ENCODE measurements around the gene AUTS2. TPM values are rescaled to one million over a fixed set of nuclear protein-coding genes. Genes with fewer than 3 reads are reported as not detected.

Gene AUTS2
- total RNA-seq, 1 experiment from 2014 or later, result 2.5 TPM

- intact Hi-C loops (cut with micrococcal nuclease; ENCODE audit: unreplicated experiment), result no loop called here
- in situ Hi-C loops (cut with HindIII; ENCODE audit: low pct_unique_long_range_greater_than_20kb, low sequenced_read_pairs), result no loop called here
These were observed 137.3 kb downstream of the AUTS2 start for GRCh38 chr7:69735582-69735981.

DNA sequence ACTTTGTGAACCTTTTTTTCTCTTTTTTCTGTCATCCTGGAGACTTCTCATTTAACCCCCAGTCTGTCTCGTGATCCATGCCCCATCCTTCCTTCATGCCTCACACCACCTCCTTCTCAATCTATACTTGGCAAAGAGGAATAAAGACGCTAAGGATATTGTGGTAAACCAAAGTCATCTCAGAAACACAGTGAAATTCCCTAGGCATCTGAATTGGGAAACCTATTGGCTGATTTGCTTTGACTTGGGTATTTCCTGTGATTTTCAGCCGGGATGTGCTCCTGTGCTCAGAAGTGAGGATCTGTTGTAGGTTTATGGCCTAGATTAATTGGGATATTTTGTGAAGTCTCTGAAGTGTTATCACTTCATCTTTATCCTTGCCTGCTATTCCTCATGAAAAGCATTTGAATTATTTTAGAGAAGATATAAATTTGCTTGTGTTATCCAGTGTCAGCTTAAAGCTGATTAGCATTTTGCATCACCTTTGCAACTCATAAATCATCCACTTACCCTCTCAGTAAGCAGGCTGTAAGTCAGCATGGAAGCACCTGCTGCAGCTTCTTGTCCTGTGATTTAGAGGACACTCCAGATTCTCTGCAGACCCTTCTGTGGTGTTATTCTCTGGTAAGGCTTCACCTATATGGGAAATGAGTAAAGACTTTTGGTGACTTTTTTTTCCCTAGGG lies 138.0 kb downstream of the AUTS2 start:
- TF ChIP-seq REST (IDR thresholded peaks at IDR 0.05; ENCODE audit: insufficient read depth in 1 of 2, low read depth in 2 of 2, low read length in 1 of 2) (no peak), TCF7L2 (IDR thresholded peaks at IDR 0.05; ENCODE audit: low read depth, low read length) (no peak), SIN3A (IDR thresholded peaks at IDR 0.05; ENCODE audit: borderline replicate concordance, insufficient read depth, low read depth, low read length) (no peak), POLR2AphosphoS5 (IDR thresholded peaks at IDR 0.05; ENCODE audit: low read depth, low read length) (no peak)
- TF ChIP-seq, protein P1, sequence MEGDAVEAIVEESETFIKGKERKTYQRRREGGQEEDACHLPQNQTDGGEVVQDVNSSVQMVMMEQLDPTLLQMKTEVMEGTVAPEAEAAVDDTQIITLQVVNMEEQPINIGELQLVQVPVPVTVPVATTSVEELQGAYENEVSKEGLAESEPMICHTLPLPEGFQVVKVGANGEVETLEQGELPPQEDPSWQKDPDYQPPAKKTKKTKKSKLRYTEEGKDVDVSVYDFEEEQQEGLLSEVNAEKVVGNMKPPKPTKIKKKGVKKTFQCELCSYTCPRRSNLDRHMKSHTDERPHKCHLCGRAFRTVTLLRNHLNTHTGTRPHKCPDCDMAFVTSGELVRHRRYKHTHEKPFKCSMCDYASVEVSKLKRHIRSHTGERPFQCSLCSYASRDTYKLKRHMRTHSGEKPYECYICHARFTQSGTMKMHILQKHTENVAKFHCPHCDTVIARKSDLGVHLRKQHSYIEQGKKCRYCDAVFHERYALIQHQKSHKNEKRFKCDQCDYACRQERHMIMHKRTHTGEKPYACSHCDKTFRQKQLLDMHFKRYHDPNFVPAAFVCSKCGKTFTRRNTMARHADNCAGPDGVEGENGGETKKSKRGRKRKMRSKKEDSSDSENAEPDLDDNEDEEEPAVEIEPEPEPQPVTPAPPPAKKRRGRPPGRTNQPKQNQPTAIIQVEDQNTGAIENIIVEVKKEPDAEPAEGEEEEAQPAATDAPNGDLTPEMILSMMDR (IDR thresholded peaks at IDR 0.05), result no peak
- H3K36me3 ChIP-seq (ENCODE audit: control insufficient read depth, insufficient read depth, low read length), result no peaks in the 10 kb centered on the region
- ATAC-seq (no peak), DNase-seq (ENCODE audit: low read depth, low spot score) (no peak)
- ChIA-PET POLR2A (no interaction called here), CTCF (no interaction called here)
- intact Hi-C loops (cut with micrococcal nuclease; ENCODE audit: unreplicated experiment), result no loop called here
- no peak overlapping the region for H3K4me3 ChIP-seq (ENCODE audit: low read depth in 2 of 2, low read length in 2 of 2)
- no peaks in the 10 kb centered on the region for H3K9me3 ChIP-seq (ENCODE audit: control insufficient read depth, insufficient read depth, low read depth, low read length)
- BruUV-seq (replicated peaks), result no TSS peak
- no peaks in the 10 kb centered on the region for H3K27me3 ChIP-seq (ENCODE audit: control insufficient read depth, insufficient read depth, low read length)
- H3K27ac ChIP-seq (ENCODE audit: low read length), result no peak overlapping the region
- in situ Hi-C loops (cut with HindIII; ENCODE audit: low pct_unique_long_range_greater_than_20kb, low sequenced_read_pairs), result no loop called here
- H3K4me1 ChIP-seq (ENCODE audit: control insufficient read depth, insufficient read depth, low read length), result no peaks in the 10 kb centered on the region; the same call in 1 of the 2 replicates

More at GRCh38 chr7:69735582-69735981, 137.3 kb downstream of the AUTS2 start:
- Histone ChIP-seq H3K4me3 (ENCODE audit: low read depth in 2 of 2, low read length in 2 of 2) (no peak overlapping the region), H3K36me3 (ENCODE audit: control insufficient read depth, insufficient read depth, low read length) (no peaks in the 10 kb centered on the region), H3K27ac (ENCODE audit: low read length) (no peak overlapping the region), H3K4me1 (ENCODE audit: control insufficient read depth, insufficient read depth, low read length) (no peaks in the 10 kb centered on the region; the same call in 1 of the 2 replicates), H3K9me3 (ENCODE audit: control insufficient read depth, insufficient read depth, low read depth, low read length) (no peaks in the 10 kb centered on the region), H3K27me3 (ENCODE audit: control insufficient read depth, insufficient read depth, low read length) (no peaks in the 10 kb centered on the region)
- no peak for TF ChIP-seq SIN3A (IDR thresholded peaks at IDR 0.05; ENCODE audit: borderline replicate concordance, insufficient read depth, low read depth, low read length)
- no peak for TF ChIP-seq REST (IDR thresholded peaks at IDR 0.05; ENCODE audit: insufficient read depth in 1 of 2, low read depth in 2 of 2, low read length in 1 of 2)
- no peak for TF ChIP-seq TCF7L2 (IDR thresholded peaks at IDR 0.05; ENCODE audit: low read depth, low read length)
- TF ChIP-seq POLR2AphosphoS5 (IDR thresholded peaks at IDR 0.05; ENCODE audit: low read depth, low read length), result no peak
- TF ChIP-seq, protein P1 (IDR thresholded peaks at IDR 0.05), result no peak
- no TSS peak for BruUV-seq (replicated peaks)
- no peak for DNase-seq (ENCODE audit: low read depth, low spot score)
- CTCF ChIA-PET, result no interaction called here
- POLR2A ChIA-PET, result no interaction called here
- ATAC-seq, result no peak

All from Panc1 (cell line).